Measurements from ENCODE around the gene E2F2.
"Not testable (repeated sequence)": the region's sequence is repeated elsewhere in the genome, so short reads cannot be mapped to it uniquely, and the experiment has no call there.

Gene E2F2

DNA sequence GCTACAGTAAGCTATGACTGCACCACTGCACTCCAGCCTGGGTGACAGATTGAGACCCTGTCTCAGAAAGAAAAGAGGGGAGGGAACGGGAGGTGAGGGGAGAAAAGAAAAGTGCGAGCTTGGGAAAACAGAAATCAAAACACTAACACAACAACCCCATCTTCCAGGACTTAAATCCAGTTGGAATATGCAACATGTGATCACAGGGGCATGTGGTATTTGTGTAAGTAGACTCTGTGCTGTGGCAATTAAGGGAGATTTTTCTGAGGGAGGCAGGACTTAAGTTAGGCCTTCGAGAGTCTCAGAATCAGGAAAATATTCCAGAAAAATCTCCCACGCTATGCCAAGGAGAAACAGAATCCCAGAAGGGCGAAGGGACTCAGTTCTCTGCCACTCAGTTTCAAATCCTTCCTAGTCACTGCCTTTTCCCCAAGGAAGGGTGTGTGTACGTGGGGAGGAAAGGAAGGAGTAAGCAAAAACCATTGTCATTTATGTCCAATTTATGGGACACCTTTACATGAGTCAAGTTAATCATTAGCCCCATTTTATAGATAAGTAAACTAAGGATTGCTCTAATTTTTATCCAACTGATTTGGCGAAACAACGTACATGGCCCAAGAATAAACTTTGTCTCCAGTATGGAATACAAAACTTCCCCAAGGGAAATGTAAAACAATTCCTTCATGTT, 16.0 kb upstream of the E2F2 start:
- no peak for DNase-seq (ENCODE audit: low read depth)

DNA sequence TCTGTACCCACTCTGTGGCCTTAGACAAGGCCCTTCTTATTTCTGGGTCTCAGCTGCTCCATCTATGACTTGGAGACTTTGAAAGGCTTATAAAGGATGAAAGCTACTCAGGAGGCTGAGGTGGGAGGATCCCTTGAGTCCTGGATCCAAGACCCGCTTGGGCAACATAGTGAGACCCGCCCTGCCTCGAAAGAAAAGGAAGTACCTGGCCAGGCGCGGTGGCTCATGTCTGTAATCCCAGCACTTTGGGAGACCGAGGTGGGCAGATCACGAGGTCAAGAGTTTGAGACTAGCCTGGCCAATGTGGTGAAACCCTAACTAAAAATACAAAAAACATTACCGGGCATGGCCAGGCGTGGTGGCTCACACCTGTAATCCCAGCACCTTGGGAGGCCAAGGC, 14.8 kb upstream of the E2F2 start:
- DNase-seq (ENCODE audit: low read depth): no peak

DNA sequence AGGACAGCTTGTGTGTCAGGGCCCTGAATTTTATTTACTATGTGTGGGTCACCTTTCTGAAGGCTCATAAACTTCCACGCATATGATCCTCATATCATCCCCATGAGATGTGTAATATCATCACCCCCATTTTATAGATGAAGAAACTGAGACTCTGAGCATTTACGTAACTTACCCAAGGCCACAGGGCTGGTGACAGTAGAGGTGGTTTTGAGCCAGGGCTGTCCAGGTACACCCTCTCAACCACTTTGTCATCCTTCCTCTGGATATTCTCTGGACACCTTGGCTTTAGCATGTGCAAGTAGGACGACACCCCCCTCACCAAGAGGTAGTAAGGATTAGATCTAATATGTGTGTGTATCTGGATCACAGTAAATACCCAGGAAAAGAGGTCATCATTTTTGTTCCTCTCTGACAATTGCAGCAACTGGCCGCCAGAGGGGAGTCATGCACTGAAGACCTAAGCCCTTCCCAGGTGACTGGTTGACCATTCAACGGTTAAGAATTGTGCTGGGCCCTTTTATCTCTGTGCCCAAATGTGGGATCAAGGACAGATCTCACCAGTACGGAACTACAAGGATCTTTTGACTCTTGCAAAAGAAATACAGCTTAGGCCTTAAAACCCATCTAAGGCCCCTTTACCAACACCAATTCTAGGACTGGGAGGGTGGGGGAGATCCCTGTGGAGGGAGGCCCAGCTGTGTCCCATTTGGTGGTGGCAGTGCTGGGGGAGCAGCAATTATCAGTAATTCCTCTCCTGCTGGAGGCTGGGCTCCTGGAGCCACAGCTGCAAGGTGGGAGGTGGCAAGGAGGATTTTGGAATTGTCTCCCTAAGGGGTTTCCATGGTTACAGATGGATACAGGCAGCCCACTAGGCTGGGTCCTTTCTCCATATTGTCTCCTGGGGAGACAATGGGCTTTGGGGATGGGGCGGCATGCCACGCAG, 13.7 kb upstream of the E2F2 start:
- DNase-seq (ENCODE audit: low read depth): peak; percentile 62

DNA sequence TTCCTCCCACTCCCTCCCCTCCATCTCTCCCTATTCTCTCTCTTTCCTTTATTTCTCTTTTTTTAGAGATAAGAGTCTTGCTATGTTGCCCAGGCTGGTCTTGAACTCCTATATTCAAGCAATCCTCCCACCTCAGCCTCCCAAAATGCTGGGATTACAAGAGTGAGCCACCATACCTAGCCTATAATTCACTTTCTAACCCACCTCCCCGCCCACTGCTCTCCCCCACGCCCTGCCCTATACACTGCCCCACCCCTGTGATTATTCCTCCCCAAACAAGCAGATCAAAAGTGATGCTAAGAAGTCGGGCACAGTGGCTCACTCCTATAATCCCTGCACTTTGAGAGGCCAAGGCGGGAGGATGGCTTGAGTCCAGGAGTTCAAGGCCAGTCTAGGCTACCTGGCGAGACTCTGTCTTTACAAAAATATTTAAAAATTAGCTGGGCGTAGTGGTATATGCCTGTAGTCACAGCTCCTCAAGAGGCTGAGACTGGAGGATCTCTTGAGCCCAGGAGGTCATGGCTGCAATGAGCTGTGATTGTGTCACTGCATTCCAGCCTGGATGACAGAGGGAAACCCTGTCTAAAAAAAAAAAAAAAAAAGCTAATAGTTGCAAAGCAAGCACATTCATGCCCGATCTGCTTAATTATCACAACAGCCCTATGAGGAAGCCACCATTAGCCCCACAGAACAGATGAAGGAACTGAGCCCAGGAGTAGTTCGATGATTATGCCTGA, 12.8 kb upstream of the E2F2 start:
- no peak for DNase-seq (ENCODE audit: low read depth)

DNA sequence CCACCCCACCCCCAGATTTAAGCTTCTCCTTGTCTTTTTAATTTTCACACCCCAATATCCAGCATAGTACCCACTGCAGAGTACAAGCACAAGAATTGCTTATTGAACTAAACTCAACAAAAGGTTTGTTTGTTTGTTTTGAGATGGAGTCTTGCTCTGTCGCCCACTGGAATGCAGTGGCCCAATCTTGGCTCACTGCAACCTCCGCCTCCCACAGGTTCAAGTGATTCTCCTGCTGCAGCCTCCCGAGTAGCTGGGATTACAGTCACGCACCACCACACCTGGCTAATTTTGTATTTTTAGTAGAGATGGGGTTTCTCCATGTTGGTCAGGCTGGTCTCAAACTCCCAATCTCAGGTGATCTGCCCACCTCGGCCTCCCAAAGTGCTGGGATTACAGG, 11.9 kb upstream of the E2F2 start:
- not testable (repeated sequence) for DNase-seq (ENCODE audit: low read depth)

DNA sequence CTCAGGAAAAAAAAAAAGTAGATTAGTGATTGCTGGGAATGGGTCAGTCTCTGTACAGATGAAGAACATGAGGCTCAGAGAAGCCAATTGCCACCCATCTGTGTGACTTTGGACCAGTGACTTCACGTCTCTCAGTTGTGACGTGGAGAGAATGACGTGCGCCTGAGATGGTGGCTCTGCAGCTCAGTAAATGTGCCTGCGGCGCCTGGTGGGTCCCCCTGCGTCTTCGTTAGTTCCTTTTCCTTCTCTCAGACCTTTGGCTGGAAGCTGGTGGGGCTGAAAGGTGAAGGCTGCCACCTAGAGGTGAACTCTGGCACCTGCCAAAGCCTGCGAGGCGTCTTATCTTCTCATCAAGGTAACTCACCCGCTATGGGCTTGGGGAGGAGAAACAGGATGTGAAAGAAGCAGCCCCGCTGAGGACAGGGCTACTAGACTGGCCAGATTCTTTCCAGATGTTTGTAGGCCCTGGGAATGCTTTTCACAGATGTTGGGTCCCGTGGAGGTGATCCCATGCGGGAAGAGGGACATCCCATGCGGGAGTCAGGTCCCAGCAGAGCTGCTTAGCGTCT, 8.7 kb upstream of the E2F2 start:
- DNase-seq (ENCODE audit: low read depth): peak; percentile 94

DNA sequence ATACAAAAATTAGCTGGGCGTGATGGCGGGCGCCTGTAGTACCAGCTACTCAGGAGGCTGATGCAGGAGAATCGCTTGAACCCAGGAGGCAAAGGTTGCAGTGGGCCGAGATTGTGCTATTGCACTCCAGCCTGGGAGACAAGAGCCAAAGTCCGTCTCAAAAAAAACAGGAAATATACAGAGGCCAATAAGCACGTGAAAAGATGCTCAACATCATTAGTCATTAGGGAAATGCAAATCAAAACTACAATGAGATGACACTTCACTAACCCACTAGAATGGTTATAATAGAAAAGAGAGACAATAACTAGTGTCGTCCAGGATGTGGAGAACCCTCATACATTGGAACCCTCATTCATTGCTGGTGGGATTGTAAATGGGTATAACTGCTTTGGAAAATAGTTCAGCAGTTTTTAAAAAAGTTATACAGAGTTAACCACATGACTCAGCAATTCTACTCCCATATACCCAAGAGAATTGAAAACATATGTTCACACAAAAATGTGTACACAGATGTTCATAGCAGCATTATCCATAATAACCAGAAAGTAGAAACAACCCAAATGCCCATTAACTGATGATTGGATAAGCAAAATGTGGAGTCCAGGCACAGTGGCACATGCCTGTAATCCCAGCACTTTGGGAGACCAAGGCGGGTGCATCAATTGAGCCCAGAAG, 6.4 kb upstream of the E2F2 start:
- no peak for DNase-seq (ENCODE audit: low read depth)

DNA sequence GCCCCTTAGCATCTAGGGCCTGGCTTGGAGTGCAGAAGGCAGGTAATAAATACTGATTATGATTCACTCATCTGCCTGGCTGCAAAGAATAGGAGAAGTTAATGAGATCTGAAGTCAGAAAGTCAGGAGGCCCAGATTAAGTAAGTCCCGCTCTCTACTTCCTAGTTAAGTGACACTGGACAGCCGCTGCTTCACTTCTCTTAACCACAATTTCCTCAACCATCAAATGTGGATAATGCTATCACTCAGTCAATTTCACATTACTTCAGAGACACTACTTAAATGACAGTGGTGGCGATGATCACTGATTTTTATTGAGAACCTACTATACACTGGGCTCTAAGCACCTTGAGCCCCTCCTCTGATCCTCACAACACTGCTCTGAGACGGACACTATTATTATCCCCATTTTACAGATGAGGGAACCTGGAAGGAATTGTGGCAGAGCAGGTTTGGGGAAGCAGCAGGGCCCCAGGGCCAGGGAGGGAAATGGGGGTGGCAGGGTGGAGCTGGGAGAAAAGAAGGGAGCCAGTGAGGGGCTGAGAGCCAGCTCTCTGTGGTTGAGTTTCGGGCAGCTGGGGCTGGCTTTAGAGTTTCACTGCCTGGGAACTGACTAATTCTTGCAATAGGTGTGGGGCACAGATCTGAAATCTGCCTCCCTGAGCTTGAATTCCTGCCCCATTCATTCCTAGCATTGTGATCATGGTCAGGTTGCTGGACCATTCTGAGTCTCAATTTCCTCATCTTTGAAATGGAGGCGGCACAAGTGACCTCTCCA, 2.4 kb upstream of the E2F2 start:
- no peak for DNase-seq (ENCODE audit: low read depth)

DNA sequence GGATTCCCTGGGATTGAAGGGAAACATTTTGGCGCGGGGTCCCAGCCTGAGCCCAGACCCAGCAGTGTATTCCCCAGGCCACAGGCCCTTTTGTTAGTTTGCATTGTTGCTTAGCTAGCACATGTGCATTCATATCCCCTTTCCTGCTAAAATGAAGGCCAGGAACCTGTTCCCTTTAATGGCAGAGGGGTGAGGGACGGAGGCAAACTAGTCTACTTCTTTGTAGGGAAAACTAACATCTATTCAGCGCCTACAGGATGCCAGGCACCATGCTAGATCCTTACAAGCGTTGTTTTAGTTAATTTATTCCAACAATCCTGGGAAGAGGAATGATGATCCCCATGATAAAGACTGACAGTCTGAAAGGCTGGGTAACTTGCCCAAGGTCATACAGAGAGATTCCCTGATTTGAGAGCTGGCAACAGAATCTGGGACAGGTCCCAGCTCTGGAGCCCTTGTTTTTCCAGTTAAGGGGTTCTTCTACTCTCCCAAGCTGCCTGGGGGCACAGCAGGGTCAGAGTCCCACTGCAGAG, 595 bp upstream of the E2F2 start:
- no peak for DNase-seq (ENCODE audit: low read depth)

DNA sequence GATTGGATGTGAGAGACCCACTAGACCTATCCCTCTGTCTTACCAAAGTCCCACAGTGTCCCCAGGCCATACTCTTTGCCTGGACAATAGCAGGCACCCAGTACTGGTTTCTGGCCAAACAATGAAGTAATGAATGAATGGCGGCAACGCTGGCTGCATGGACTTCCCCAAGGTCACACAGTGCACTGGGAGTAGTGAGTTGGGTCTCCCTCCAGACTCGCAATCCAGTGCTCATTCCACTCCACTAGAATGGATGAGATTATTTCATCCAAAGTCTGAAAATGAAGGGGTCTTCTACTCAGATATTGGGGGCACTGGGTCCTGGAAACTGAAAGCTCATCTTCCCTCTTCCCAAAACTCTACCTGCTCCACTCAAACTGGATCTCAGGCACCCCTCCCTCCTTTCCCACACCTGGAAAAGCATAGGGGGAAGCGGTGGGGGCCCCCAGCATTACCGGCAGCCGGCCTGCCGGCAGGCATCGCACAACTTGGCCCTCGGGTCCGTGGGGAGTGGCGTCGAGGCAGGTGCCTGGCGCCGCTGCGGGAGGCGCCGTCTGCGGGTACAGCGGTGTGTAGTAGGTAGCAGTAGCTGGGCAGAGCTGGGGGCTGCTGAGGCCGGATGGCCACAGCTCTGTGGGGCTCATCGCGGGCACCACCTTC, 816 bp downstream of the E2F2 start:
- no peak for DNase-seq (ENCODE audit: low read depth)

DNA sequence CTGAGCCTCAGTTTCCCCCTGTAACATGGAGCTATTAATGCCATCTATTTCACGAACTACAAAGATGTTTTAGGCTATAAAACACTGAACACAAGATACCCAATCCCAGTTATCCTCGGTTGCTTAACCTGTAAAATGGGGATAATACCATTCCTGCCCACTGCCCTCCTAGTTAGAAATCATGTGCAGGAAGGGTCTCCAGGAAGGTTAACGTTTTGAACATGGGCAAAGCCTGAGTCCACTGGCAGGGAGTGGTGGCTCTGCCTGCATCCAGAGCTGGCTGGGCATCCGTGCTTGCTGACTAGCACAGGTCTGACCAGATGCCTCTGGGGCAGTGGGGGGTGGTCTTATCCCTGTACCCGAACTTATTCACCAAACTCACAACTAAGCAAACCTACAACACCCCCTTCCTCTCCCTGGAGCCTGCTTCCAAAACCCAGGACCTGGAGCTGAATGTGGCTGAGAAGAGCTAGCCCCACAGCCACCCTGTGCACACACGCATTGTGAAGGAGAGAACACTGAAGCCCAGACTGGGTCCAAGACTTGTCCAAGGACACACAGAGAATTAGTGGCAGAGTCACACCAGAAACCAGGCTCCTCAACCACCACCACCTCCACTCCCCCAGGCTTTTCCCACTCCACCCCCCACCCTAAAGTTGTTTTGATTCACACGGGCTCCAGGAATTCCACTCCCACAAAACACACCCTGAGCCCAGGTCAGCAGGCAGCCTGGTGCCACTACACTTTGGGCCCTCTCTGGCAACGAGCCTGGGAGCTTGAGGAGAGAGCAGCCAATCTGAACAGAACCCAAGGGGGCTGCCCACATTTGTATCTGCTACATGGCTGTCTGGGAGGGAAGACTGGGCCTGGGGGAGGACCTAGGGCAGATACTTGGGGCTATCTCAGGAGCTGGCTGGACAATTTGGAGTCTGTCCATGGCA, 1.6 kb downstream of the E2F2 start:
- no peak for DNase-seq (ENCODE audit: low read depth)

DNA sequence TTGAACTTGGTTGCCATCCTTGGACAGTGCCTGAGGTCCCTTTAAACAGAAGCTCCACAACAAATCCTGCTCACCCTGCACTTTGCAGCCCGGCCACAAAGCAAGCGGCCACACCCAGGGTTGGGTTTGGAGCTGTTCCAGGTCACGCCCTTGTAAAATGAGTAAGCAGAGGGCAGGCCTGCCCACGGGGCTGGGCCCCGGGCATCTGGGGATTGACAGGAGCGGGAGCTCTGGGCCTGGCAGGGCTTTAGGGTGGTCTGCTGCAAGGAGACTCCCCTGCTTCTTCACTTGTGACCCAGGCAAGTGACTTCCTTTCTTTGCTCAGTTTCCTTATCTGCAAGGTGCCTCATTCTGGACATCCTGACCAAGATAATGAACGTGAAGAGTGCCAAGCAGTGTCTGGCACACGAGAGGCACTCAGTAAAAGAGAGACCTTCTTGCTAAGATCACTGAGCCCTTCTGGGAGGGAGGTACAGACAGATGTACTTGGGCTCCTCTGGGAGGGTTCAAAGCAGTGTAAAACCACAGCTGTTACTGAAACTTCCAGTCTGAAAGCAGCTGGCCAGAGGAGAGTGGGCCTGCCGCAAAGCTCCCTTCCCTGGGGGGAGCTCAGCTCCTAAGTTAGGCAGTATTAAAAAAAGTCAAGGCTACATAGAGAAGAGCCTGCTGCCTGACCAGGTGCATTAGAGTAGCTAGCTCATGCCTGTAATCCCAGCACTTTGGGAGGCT, 2.6 kb downstream of the E2F2 start:
- peak; percentile 79 for DNase-seq (ENCODE audit: low read depth)

DNA sequence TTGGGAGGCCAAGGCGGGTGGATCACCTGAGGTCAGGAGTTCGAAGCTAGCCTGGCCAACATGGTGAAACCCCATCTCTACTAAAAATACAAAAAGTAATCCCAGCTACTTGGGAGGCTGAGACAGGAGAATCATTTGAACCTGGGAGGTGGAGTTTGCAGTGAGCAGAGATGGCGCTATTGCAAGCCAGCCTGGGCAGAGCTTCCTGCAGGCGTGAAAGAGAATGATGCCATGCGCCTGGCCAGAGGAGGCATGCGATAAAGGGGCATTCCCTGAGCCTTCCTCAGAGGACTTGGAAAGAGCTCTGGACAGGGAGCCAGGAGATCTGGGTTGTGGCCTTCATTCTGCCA, 3.2 kb downstream of the E2F2 start:
- no peak for DNase-seq (ENCODE audit: low read depth)

DNA sequence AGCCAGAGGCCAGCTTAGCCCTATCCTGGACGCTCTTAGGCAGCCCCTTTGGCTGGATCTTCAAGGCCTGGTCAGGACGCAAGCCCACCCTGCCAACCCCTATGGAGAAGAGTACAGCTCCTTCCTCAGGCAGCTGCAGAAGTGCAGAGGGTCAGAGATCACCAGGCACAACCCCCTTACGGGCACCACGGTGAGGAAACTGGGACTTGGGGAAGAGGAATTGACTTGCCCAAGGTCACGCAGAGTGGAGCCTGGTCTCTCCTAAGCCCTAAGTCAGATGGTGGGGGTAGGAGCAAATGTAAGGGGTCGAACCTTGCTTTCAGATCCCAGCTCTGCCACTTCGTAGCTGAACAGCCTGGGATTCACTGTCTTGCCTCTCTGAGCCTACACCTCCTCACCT, 3.7 kb downstream of the E2F2 start:
- no peak for DNase-seq (ENCODE audit: low read depth)

DNA sequence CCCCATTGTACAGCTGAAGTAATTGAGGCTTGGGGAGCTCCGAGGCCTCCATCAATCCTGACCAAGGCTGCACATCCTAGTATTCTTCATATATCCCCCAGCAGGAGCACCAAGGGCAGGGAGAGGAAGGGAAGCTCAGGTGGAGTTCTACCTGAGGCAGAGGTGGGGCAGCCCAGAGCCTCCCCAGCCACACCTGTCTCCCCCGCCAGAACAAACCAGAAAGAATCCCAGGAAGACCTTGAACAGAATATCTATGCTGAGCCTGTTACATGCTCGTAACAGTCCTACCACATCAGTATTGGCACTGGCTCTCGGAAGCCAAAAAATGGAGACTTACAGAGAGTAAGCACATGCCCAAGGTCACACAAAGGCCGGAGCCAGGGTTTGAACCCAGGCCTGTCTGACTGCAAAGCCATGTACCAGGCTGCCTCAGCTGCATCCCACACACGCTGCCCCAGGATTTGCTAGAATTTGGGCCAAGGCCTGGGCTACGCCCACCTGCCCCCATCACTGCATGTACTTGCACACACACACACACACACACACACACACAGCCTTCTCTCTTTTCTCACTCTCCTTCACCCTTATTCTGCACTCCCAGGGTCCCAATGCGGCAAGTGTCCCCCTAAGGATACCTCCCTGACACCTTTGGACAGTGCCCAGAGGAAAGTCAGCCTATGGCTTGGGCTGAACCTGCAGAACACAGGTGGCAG, 4.5 kb downstream of the E2F2 start:
- DNase-seq (ENCODE audit: low read depth): no peak

DNA sequence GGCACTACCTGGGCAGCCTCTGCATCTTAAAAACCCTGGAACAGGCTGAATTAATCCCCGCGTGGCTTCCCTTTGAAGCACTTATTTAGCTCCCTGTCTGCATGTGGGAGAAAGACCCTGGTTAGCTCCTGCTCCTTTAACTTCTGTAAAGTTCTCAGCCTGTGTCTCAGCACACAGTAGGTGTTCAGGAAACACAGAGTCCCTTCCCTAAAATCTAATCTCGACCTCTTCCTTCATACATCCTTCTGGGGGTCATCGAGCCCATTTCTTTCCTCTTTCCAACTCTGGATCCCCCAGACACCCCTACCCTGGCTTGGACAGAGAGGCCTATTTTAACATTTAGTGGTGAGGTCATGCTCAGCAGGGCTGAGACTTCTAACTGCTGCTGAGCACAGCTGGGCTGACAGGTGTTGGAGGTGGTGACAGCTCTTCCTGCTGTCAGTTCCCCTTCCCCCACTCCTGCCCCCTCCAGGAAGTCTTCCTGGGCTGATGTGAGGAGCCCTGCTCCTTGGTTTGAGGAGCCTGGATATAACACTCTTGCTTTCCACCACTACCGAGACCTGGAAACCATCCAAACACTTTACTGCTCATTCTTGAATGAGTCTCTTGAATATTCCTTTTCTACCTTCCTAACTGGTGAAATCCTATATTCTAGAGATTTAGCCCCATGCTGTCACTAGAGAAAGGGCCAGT, 5.3 kb downstream of the E2F2 start:
- no peak for DNase-seq (ENCODE audit: low read depth)

DNA sequence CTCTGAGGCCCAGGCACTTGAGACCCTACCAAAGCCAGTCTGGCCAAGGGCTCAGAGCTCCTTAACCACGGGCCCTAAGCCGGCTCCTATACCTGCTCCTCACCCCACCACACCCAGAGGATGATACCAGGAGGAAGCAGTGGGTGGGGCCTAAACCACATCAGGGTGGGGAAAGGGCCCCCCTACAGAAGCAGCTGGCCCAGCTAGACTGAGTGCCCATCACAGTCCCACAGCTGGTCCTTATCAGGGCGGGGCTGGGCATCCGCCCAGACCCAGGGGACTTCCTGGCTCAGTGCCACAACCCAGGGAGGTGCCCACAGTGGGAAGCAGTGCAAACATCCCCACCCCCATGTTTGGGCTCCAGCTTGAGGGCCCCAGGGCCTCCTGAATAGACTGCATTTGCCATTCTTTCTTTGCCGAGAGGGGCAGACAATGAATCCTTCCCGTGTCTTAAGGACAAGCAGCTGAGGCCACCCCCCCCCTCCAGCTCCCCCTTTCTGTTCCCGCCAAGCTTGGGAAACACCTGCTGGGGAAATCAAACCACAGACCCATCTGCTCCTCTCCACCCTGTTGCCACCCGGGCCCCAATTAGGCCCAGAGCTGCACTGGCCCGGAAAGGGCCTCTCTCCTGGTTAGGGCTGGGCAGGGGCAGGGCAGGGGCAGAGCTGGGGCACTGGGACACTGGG, 6.2 kb downstream of the E2F2 start:
- peak; percentile 99 for DNase-seq (ENCODE audit: low read depth)

Measured in CMK (cell line).